Measurements from ENCODE around the gene HNF1A. TPM values are rescaled to one million over a fixed set of nuclear protein-coding genes. Genes with fewer than 3 reads are reported as not detected.

Gene HNF1A
- total and polyA plus RNA-seq, 9 of the 15 experiments (the other 6 are each of a cell fraction or from before 2014, with no cell fraction given): not detected

GRCh38 chr12:121043067-121043466 lies 64.7 kb downstream of the HNF1A start (continued):
- TF ChIP-seq MAFF (IDR thresholded peaks at IDR 0.05; ENCODE audit: low read length) (peak; percentile 11; the same call in 1 of the 2 replicates), TOE1 (IDR thresholded peaks at IDR 0.05; ENCODE audit: borderline replicate concordance) (no peak), TOE1 (CRISPR knock-in tag; IDR thresholded peaks at IDR 0.05; ENCODE audit: borderline replicate concordance, low read depth) (no peak), SMARCE1 (IDR thresholded peaks at IDR 0.05) (peak; percentile 57; the same call in 1 of the 2 replicates), RBM22 (IDR thresholded peaks at IDR 0.05; ENCODE audit: low read depth, low read length, poor library complexity, severe bottlenecking) (no peak), SMARCA4 (IDR thresholded peaks at IDR 0.05) (peak; percentile 60; the same call in 1 of the 2 replicates), NFATC3 (IDR thresholded peaks at IDR 0.05) (no peak), L3MBTL2 (IDR thresholded peaks at IDR 0.05) (no peak), MBD2 (IDR thresholded peaks at IDR 0.05; ENCODE audit: borderline replicate concordance, low read depth) (no peak), SP2 (IDR thresholded peaks at IDR 0.05; ENCODE audit: extremely low read depth, low read depth, low read length, poor library complexity, severe bottlenecking) (no peak), TAF1 (IDR thresholded peaks at IDR 0.05; ENCODE audit: control insufficient read depth, extremely low read depth, insufficient read depth, low read length, severe bottlenecking) (no peak), CTBP1 (IDR thresholded peaks at IDR 0.05; ENCODE audit: borderline replicate concordance) (no peak), BRF1 (IDR thresholded peaks at IDR 0.05; ENCODE audit: borderline replicate concordance, extremely low read depth, insufficient read length) (no peak), ZSCAN29 (IDR thresholded peaks at IDR 0.05) (no peak), NR2C2 (CRISPR knock-in tag; IDR thresholded peaks at IDR 0.05) (no peak), NR2C2 (tag; IDR thresholded peaks at IDR 0.05) (no peak), DPF2 (IDR thresholded peaks at IDR 0.05) (peak; percentile 20; the same call in 1 of the 2 replicates), TCF7 (IDR thresholded peaks at IDR 0.05; ENCODE audit: borderline replicate concordance) (no peak), VEZF1 (CRISPR knock-in tag; IDR thresholded peaks at IDR 0.05) (no peak)
- TF ChIP-seq, protein P1, sequence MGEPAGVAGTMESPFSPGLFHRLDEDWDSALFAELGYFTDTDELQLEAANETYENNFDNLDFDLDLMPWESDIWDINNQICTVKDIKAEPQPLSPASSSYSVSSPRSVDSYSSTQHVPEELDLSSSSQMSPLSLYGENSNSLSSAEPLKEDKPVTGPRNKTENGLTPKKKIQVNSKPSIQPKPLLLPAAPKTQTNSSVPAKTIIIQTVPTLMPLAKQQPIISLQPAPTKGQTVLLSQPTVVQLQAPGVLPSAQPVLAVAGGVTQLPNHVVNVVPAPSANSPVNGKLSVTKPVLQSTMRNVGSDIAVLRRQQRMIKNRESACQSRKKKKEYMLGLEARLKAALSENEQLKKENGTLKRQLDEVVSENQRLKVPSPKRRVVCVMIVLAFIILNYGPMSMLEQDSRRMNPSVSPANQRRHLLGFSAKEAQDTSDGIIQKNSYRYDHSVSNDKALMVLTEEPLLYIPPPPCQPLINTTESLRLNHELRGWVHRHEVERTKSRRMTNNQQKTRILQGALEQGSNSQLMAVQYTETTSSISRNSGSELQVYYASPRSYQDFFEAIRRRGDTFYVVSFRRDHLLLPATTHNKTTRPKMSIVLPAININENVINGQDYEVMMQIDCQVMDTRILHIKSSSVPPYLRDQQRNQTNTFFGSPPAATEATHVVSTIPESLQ (CRISPR knock-in tag; IDR thresholded peaks at IDR 0.05): no peak
- TF ChIP-seq, protein P2, sequence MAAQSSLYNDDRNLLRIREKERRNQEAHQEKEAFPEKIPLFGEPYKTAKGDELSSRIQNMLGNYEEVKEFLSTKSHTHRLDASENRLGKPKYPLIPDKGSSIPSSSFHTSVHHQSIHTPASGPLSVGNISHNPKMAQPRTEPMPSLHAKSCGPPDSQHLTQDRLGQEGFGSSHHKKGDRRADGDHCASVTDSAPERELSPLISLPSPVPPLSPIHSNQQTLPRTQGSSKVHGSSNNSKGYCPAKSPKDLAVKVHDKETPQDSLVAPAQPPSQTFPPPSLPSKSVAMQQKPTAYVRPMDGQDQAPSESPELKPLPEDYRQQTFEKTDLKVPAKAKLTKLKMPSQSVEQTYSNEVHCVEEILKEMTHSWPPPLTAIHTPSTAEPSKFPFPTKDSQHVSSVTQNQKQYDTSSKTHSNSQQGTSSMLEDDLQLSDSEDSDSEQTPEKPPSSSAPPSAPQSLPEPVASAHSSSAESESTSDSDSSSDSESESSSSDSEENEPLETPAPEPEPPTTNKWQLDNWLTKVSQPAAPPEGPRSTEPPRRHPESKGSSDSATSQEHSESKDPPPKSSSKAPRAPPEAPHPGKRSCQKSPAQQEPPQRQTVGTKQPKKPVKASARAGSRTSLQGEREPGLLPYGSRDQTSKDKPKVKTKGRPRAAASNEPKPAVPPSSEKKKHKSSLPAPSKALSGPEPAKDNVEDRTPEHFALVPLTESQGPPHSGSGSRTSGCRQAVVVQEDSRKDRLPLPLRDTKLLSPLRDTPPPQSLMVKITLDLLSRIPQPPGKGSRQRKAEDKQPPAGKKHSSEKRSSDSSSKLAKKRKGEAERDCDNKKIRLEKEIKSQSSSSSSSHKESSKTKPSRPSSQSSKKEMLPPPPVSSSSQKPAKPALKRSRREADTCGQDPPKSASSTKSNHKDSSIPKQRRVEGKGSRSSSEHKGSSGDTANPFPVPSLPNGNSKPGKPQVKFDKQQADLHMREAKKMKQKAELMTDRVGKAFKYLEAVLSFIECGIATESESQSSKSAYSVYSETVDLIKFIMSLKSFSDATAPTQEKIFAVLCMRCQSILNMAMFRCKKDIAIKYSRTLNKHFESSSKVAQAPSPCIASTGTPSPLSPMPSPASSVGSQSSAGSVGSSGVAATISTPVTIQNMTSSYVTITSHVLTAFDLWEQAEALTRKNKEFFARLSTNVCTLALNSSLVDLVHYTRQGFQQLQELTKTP (IDR thresholded peaks at IDR 0.05; ENCODE audit: low read depth in 1 of 2, partially characterized antibody in 2 of 2): no peak
- TF ChIP-seq, protein P3, sequence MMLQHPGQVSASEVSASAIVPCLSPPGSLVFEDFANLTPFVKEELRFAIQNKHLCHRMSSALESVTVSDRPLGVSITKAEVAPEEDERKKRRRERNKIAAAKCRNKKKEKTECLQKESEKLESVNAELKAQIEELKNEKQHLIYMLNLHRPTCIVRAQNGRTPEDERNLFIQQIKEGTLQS (IDR thresholded peaks at IDR 0.05): peak; percentile 85
- TF ChIP-seq, protein P3 (CRISPR knock-in tag; conservative IDR thresholded peaks at IDR 0.05): no peak

Measured in K562 (cell line).